Activated naive CD8-positive, alpha-beta T cell treated with anti-CD3 and anti-CD28 coated beads, Interleukin-2, amount 50 U/mL, for 24 hours (primary cell): Measurements from ENCODE around the gene HS3ST1.

Experiments
- ATAC-seq: fragments of 150-1000 bp; cut with Tn5 transposase; one replicate; pipeline ENCODE4 v1.10.0; 2021
- DNase-seq: peaks from one replicate; pipeline ENCODE4 v3.0.0; 2021
- H3K27ac Mint-ChIP-seq: one replicate; pipeline ENCODE4 v1.8.0; 2021; ENCODE audit warnings: mild to moderate bottlenecking, mixed read lengths
- H3K27me3 Mint-ChIP-seq: one replicate; pipeline ENCODE4 v1.8.0; 2021; ENCODE audit warnings: mixed read lengths
- H3K36me3 Mint-ChIP-seq: one replicate; pipeline ENCODE4 v1.8.0; 2021; ENCODE audit warnings: low read depth, mixed read lengths
- H3K4me1 Mint-ChIP-seq: one replicate; pipeline ENCODE4 v1.8.0; 2021; ENCODE audit warnings: mixed read lengths
- H3K4me3 Mint-ChIP-seq: one replicate; pipeline ENCODE4 v1.8.0; 2021; ENCODE audit warnings: mild to moderate bottlenecking, moderate library complexity, mixed read lengths
- H3K9me3 Mint-ChIP-seq: one replicate; pipeline ENCODE4 v1.8.0; 2021; ENCODE audit warnings: mixed read lengths

The HS3ST1 gene

DNA sequence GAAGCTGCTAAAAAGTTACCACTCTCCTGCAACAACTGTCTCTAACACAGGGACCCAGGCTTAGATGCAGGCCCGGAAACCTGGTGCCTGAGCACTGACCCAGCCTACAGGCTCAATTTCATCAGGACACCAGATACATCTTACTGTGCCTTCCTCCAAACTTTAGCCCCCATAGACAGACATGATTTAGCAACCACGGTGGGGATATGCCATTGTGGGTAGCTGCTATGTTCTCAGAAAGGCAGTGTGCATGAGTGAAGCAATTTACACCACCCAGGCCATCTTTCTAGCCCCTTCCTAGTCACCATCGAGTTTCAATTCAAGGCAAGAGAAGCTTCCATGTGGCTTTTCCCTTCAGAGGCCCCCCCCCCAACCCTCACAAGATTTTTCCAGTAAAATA lies 2.7 kb downstream of the HS3ST1 start:
- DNase-seq = no peak
- ATAC-seq = no peak
- Mint-ChIP-seq H3K4me3 (no peak overlapping the region), H3K36me3 (no peaks in the 10 kb centered on the region), H3K4me1 (peaks cover 17% of the 10 kb centered on the region), H3K9me3 (no peaks in the 10 kb centered on the region), H3K27me3 (peaks cover 35% of the 10 kb centered on the region), H3K27ac (no peak overlapping the region)

DNA sequence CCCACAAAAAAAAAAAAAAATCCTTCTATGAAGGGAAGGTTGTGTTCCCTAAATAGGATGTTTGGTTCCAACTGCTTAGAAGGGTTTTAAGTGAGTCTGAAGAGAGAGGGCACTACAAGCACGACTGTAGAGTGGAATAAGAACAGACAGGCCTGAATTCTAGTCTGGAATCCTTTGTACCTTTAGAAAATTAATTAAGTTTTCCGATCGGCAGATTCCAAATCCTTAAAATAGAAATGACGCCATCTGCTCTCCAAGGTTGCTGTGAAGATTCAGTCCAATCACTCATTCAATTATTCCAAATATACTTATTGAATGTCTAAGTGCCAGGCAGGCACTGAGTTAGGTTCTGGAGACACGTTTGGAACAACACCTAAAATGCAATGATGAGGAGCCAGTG lies 3.8 kb downstream of the HS3ST1 start:
- Mint-ChIP-seq H3K36me3 (no peaks in the 10 kb centered on the region), H3K27ac (no peak overlapping the region), H3K9me3 (no peaks in the 10 kb centered on the region), H3K27me3 (peaks cover 26% of the 10 kb centered on the region), H3K4me1 (peaks cover 17% of the 10 kb centered on the region), H3K4me3 (no peak overlapping the region)
- ATAC-seq (no peak), DNase-seq (no peak)

DNA sequence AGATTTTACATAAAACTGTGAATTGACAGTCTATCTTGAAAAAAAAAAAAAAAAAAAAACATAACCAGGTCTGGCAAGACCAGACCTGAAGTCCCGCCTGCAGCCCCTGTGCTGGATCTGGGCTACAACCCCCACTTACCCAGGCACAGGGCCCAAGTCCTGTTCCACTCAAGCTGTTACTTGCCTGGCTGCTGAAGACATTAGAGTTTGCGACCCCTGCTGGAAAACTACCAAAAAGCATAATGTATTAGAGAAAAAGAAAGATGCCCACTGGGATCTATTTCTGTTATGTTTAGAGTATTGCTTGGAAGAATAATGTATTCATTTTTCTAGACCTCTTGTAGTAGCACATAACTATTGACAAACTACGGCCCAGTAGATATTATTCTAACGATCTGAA lies 4.7 kb downstream of the HS3ST1 start:
- ATAC-seq = no peak

DNA sequence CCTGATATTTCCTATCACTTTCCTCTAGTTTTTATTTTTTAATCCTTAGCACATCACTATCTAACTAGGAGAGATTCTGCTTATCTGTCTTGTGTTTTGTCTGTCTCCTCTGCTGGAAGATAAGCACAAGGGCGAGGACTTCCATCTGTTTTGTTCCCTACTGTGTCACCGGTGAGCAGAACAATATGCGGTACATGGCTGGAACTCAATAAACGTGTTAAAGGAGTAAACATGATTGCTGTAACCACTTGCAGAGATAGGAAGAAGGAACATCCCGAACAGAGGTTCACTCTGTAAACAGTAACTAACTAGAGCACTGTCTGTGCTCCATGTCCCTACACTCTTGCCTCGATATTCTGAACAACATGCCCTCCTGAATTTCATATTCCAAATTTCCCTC lies 5.2 kb downstream of the HS3ST1 start:
- H3K4me1 Mint-ChIP-seq = peaks cover 12% of the 10 kb centered on the region
- H3K36me3 Mint-ChIP-seq = no peaks in the 10 kb centered on the region
- peaks cover 20% of the 10 kb centered on the region for H3K27me3 Mint-ChIP-seq
- no peak overlapping the region for H3K4me3 Mint-ChIP-seq
- no peak overlapping the region for H3K27ac Mint-ChIP-seq
- no peaks in the 10 kb centered on the region for H3K9me3 Mint-ChIP-seq
- DNase-seq (no peak), ATAC-seq (no peak)

More for the DNA sequence above, 4.7 kb downstream of the HS3ST1 start:
- Mint-ChIP-seq H3K9me3 (no peaks in the 10 kb centered on the region), H3K4me1 (peaks cover 13% of the 10 kb centered on the region), H3K27me3 (peaks cover 20% of the 10 kb centered on the region), H3K27ac (no peak overlapping the region), H3K36me3 (no peaks in the 10 kb centered on the region), H3K4me3 (no peak overlapping the region)
- peak; percentile 10 for DNase-seq

DNA sequence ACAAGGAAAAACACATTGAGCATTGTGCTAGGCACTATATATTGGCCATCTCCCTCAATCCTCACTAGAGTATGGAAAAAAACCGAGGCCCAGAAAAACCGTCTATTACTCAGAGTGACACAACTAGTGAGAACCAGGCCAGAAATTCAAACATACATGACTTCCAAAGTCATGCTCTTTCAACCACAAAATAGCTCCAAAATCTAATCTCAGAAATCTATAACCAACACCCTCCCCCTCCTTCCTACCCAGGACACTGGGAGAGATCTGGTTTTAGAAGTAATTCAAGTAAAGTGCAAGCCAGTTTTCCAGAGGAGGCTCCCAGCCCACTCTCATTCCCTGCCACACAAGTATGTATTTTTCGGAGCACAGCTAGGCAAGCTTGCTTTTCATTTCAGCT lies 7.6 kb downstream of the HS3ST1 start:
- Mint-ChIP-seq H3K4me3 (no peak overlapping the region), H3K27ac (no peak overlapping the region)
- no peak for ATAC-seq

DNA sequence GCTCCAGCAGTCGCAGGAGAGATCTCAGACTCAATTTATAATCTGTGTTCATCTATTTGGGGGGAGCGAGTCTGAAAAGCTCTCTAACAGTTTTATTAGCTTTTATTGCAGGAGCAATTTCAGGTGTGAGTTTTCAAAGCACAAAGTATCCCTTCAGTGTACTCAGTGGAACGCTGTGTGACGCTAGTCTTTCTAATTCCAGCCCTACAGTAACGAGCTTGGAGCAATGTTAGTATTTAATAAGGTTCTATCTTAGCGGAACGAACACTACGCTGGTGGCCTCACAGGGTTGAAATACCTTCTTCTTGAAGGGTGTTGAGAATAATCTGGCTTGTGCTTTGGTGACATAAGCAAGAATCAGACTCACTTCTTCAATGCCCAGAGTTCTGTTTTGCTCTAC lies 8.4 kb downstream of the HS3ST1 start:
- Mint-ChIP-seq H3K27ac (no peak overlapping the region), H3K27me3 (no peaks in the 10 kb centered on the region), H3K9me3 (no peaks in the 10 kb centered on the region), H3K4me3 (no peak overlapping the region), H3K36me3 (no peaks in the 10 kb centered on the region), H3K4me1 (peaks cover 4% of the 10 kb centered on the region)
- ATAC-seq (no peak), DNase-seq (no peak)

More for the DNA sequence above, 7.6 kb downstream of the HS3ST1 start:
- Mint-ChIP-seq H3K36me3 (no peaks in the 10 kb centered on the region), H3K4me1 (peaks cover under 1% of the 10 kb centered on the region), H3K9me3 (no peaks in the 10 kb centered on the region), H3K27me3 (no peaks in the 10 kb centered on the region)
- DNase-seq = no peak

DNA sequence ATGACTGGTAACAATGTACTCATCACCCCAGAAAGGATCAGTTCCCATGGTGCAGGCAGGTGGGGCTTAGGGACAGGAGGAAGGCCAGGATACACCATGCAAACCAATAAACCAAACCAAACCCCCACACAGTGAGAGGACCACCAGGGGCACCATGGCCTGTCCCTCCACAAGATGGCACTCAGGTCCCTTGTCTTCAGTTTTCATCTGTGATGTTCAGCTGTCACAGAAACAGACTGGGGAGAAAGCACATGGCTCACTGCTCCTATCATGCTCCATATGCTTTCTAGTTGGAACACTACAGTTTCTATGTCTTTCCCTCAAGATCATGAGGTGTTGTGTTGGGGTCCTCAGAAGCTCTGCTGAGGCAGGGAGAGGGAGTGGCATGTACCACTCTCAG lies 10.1 kb downstream of the HS3ST1 start:
- Mint-ChIP-seq H3K9me3 (no peaks in the 10 kb centered on the region), H3K27ac (no peak overlapping the region), H3K4me1 (peaks cover 4% of the 10 kb centered on the region), H3K36me3 (no peaks in the 10 kb centered on the region), H3K4me3 (no peak overlapping the region), H3K27me3 (no peaks in the 10 kb centered on the region)
- ATAC-seq = peak; percentile 40
- DNase-seq = no peak

DNA sequence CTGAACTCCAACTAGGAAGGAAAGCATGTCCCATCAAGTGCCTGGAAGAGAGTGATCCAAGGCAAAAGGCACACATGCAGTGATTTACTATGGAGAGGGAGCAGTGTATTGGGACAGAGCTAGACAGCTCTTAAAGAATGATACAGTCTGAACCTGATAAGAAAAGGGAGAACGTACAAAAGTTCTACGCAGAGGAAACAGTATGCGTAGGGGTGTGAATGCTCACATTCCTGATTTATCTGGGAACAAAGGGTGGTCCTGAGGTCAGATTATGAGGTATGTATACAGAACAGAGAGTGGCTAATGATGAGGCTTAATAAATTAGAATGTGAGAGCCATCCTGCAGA lies 12.0 kb downstream of the HS3ST1 start:
- DNase-seq = no peak
- H3K9me3 Mint-ChIP-seq = no peaks in the 10 kb centered on the region
- peaks cover 4% of the 10 kb centered on the region for H3K4me1 Mint-ChIP-seq
- no peak overlapping the region for H3K4me3 Mint-ChIP-seq
- no peak overlapping the region for H3K27ac Mint-ChIP-seq
- no peaks in the 10 kb centered on the region for H3K36me3 Mint-ChIP-seq
- no peaks in the 10 kb centered on the region for H3K27me3 Mint-ChIP-seq
- no peak for ATAC-seq

DNA sequence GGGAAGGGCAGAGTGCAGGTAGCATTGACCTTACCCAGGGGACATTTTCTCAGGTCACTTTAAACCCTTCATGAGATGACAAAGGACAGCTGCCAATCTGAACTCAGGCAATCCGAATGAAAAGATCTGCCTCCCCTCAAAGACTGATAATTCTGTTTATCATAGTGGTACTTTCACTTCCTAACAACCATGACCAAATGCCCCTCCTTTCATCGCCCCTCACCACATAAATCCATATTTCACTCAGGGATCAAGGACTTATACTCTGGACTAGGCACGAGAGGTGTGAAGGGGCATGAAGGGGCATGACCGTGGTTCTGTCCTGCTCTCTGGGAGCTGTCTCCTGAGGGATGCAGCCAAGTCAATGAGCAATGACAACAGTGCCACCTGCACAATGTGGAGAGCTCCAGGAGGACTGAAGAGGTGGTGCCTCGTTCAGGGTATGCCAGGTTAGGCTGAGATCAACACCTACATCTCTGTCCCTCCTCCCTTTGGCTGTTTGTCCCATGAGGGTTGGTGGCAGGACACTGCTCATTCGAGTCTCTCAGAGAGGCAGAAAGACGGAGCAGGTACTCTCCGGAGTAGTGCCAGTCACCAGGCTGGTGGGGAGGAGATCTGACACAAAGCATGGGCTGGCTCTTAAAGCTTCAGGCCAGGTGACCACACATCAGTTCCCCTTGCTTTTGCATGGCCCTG lies 12.5 kb downstream of the HS3ST1 start:
- Mint-ChIP-seq H3K27me3 (no peaks in the 10 kb centered on the region), H3K4me3 (no peak overlapping the region), H3K9me3 (no peaks in the 10 kb centered on the region), H3K27ac (no peak overlapping the region), H3K4me1 (peaks cover 4% of the 10 kb centered on the region), H3K36me3 (no peaks in the 10 kb centered on the region)
- DNase-seq (no peak), ATAC-seq (no peak)

DNA sequence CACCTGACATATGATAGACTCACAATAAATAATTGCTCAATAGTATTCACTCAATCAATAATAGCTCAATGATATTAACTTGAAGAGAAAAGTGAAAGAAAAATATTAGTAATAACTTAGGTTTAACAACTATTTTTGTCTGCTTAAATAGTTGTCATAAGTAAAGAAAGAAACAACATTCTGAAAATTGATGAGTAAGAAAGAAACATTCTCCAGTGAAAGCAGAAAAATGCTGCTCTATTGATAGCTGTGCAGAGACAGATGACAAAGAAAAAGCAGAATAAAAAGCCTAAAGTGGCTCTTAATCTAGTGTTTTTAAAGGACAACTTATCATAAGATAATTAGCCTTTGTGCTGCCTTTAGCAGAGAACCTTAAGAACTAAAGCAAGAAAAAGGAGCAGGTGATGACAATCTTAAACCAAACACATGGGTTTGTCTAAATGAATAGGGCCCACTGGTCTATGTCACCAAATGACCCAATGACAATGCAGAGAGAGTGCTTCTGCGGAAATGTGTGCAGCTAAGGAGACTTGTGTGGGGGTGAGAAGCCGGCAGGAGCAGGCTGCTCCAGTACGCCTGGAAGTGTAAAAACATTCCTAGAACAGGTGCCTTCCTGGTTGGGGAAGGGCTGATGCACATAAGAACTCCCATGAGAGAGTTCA lies 13.2 kb downstream of the HS3ST1 start:
- Mint-ChIP-seq H3K9me3 (no peaks in the 10 kb centered on the region), H3K36me3 (no peaks in the 10 kb centered on the region), H3K4me1 (peaks cover 4% of the 10 kb centered on the region), H3K27ac (no peak overlapping the region), H3K4me3 (no peak overlapping the region), H3K27me3 (no peaks in the 10 kb centered on the region)
- no peak for DNase-seq
- ATAC-seq = no peak

DNA sequence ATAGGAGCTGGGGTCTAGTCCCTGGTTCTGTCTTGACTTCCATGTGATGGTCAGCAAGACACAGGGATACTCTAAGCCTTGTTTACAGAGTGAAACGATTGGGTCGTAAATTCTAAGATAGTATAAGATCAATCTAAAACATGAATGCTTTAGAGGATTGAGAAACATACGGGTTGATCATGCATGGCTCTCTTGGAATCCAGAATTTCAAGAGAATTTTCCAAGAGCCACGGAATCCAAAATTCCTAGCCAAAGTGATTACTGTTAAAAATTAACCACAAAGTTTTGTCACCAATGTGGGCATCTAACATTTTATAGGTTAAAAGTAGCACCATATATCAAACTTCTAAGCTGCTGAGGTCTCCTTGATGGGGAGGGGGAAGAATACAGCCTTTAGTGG lies 16.5 kb downstream of the HS3ST1 start:
- Mint-ChIP-seq H3K36me3 (no peaks in the 10 kb centered on the region), H3K4me3 (no peak overlapping the region), H3K27me3 (no peaks in the 10 kb centered on the region), H3K9me3 (no peaks in the 10 kb centered on the region), H3K27ac (no peak overlapping the region), H3K4me1 (peaks cover 4% of the 10 kb centered on the region)
- ATAC-seq (no peak), DNase-seq (no peak)

DNA sequence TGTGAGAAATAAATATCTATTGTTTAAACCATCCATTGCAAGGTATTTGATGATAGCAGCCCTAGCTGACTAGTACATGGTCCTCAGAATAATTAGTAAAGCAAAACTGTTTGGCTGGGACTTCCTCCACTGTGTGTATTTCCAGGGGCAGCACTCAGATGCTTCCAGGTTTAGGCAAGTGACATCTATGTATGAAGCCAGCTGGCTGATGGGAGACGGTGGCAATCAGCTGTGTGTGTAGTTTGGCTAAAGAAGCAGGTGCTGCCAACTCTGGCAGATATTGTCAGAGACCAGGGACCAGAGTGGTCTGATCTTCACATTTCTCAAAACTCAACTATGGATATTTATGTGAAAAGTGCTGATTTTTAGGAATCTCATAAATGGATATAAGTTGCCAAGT lies 19.1 kb downstream of the HS3ST1 start:
- Mint-ChIP-seq H3K36me3 (no peaks in the 10 kb centered on the region), H3K4me3 (no peak overlapping the region), H3K27ac (no peak overlapping the region), H3K27me3 (no peaks in the 10 kb centered on the region), H3K4me1 (no peaks in the 10 kb centered on the region), H3K9me3 (no peaks in the 10 kb centered on the region)
- ATAC-seq = no peak
- no peak for DNase-seq

DNA sequence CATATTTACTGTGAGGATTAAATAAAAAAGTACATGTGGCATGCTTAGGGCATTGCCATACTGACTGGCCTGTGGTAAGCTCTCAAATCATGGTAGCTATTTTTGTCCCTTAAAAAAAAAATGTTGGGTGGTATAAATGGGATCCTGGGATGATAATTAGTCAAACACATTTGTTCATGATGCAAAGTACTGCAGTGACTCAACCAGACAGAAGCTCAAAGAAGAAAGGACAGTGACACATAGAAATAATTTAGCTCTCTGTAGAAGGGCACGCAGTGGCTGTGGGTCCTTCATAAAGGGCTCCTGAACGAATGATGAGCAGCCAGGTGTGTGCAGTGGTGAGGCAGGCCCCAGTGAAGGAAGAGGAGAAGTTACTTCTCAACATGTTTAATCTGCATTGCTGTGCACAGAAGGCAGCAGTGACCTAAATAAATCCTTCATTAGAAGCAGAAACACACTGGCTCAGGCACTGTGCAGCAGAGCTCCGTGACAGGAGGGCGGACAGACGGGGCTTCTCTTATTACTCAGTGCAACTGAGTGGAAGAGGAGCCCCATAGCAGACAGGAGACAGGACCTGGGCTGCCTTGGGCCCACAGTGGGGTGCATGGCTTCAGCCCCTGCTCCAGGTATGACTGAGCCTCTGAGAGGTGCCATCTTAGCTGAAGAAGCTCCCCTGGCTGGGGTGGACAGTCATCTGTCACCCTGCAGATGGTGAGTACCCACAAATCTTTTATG lies 20.3 kb downstream of the HS3ST1 start:
- no peak overlapping the region for H3K27ac Mint-ChIP-seq
- ATAC-seq (no peak), DNase-seq (no peak)
- no peak overlapping the region for H3K4me3 Mint-ChIP-seq
- H3K27me3 Mint-ChIP-seq = no peaks in the 10 kb centered on the region
- no peaks in the 10 kb centered on the region for H3K9me3 Mint-ChIP-seq
- no peaks in the 10 kb centered on the region for H3K36me3 Mint-ChIP-seq
- H3K4me1 Mint-ChIP-seq = no peaks in the 10 kb centered on the region

DNA sequence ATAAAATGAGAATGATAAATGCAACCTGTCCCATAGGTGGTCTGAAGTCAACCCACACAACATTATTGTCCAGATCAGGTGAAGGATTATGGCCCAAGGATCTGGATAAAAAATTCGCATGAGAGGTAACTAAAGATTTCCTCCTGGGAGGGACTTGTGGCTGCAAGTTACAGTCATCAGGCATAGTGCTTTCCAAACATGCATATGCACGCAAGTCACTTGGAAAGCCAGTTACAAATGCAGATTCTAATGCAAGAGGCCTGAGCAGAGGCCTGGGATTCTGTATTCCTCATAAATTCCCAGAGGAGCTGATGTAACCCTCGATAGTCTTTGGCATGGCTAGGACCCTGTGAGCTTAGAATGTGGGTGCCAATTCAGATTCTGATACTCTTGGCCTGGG lies 21.1 kb downstream of the HS3ST1 start:
- Mint-ChIP-seq H3K36me3 (no peaks in the 10 kb centered on the region), H3K9me3 (no peaks in the 10 kb centered on the region), H3K27me3 (no peaks in the 10 kb centered on the region), H3K4me1 (no peaks in the 10 kb centered on the region), H3K4me3 (no peak overlapping the region), H3K27ac (no peak overlapping the region)
- DNase-seq = no peak
- no peak for ATAC-seq

DNA sequence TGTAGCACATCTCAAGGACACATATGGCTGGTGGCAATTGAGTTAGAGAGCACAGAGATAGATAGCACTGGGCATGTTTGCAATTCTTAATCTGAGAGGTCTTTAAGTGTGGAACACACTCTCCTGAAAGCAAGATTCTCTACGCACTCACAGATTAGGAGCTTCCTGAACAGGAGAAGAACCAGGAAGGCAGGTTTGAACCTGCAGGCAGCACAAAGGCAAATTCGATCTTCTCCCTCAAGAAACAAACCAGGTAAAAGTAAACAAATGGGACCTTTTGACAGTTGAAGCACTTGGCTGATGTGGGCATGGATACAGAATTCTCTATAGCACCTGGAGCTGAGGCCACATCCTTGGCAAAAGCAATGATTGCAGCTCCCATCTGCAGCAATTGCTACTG lies 24.3 kb downstream of the HS3ST1 start:
- Mint-ChIP-seq H3K9me3 (no peaks in the 10 kb centered on the region), H3K27me3 (no peaks in the 10 kb centered on the region), H3K4me1 (no peaks in the 10 kb centered on the region), H3K27ac (no peak overlapping the region), H3K4me3 (no peak overlapping the region), H3K36me3 (no peaks in the 10 kb centered on the region)
- no peak for ATAC-seq
- no peak for DNase-seq
